Stimulated activated CD8-positive, alpha-beta memory T cell treated with anti-CD3 and anti-CD28 coated beads, Interleukin-2, amount 100 ng/mL, for 48 hours (primary cell): ENCODE measurements around the gene DUSP22.
"Not testable (repeated sequence)": the region's sequence is repeated elsewhere in the genome, so short reads cannot be mapped to it uniquely, and the experiment has no call there.

ENCODE experiments used
- DNase-seq, 2 donors: peaks; one replicate each; pipeline ENCODE4 v3.0.0-alpha.2; 2020; ENCODE audit warnings: low read depth in 2 of 2

The DUSP22 gene

GRCh38 chr6:323730-324088, 31.4 kb downstream of the DUSP22 start:
- DNase-seq: no peak

- no peak for DNase-seq
Measured at GRCh38 chr6:324116-324728, 31.9 kb downstream of the DUSP22 start.

GRCh38 chr6:324729-325125, 32.4 kb downstream of the DUSP22 start:
- DNase-seq: no peak

- not testable (repeated sequence) for DNase-seq
Measured at GRCh38 chr6:325161-325860, 33.0 kb downstream of the DUSP22 start.

GRCh38 chr6:326066-326465, 33.8 kb downstream of the DUSP22 start:
- not testable (repeated sequence) for DNase-seq

- no peak for DNase-seq
Measured at GRCh38 chr6:326896-327537, 34.7 kb downstream of the DUSP22 start.

GRCh38 chr6:327538-328116, 35.3 kb downstream of the DUSP22 start:
- no peak for DNase-seq

- no peak for DNase-seq
Measured at GRCh38 chr6:328136-328670, 35.9 kb downstream of the DUSP22 start.

- DNase-seq: no peak
Measured at GRCh38 chr6:328924-329323, 36.6 kb downstream of the DUSP22 start.

- no peak for DNase-seq
Measured at GRCh38 chr6:329888-330691, 37.8 kb downstream of the DUSP22 start.

- DNase-seq: no peak
Measured at GRCh38 chr6:330948-331347, 38.7 kb downstream of the DUSP22 start.

GRCh38 chr6:331622-332521, 39.6 kb downstream of the DUSP22 start:
- no peak for DNase-seq

- DNase-seq: no peak
Measured at GRCh38 chr6:332671-333070, 40.4 kb downstream of the DUSP22 start.

- DNase-seq: no peak
Measured at GRCh38 chr6:333379-334002, 41.2 kb downstream of the DUSP22 start.

- no peak for DNase-seq
Measured at GRCh38 chr6:334536-335510, 42.5 kb downstream of the DUSP22 start.

GRCh38 chr6:335572-335971, 43.3 kb downstream of the DUSP22 start:
- DNase-seq: no peak

GRCh38 chr6:336159-337114, 44.1 kb downstream of the DUSP22 start:
- DNase-seq: no peak

- no peak for DNase-seq
Measured at GRCh38 chr6:337805-338368, 45.6 kb downstream of the DUSP22 start.
